HepG2 (cell line): ENCODE data around the gene HYAL2. TPM values are rescaled to one million over a fixed set of nuclear protein-coding genes. Genes with fewer than 3 reads are reported as not detected.

Experiments used
- ATAC-seq: fragments of 200-7000 bp; cut with Tn5 transposase; 3 replicates; pipeline ENCODE4 v1.9.1; 2020; ENCODE audit warnings: mild to moderate bottlenecking, moderate library complexity
- BruUV-seq: library from RNA; stranded (reverse); fragments of 400-500 nt; replicated peaks from 2 replicates; lab custom pipeline; 2021; lab: Mats Ljungman, UMichigan
- CTCF ChIA-PET: fragments of 300-600 bp; formaldehyde crosslinking; extraction: SDS; loops from one replicate; lab custom pipeline; 2021; ENCODE audit warnings: low total read pairs, inconsistent platforms, low intra/inter-chr PET ratio; lab: Yijun Ruan, JAX
- POLR2A ChIA-PET: fragments of 350-600 bp; sonication (Branson Sonifier 250); formaldehyde crosslinking; loops from one replicate; lab custom pipeline; 2020; ENCODE audit warnings: antibody characterized with exemption, inconsistent platforms; lab: Yijun Ruan, JAX
- DNase-seq: peaks from one replicate; pipeline ENCODE4 v3.0.0-alpha.2; 2015; ENCODE audit warnings: low spot score
- FAIRE-seq: peaks from 3 replicates; lab custom pipeline; 2011; peaks lifted over from hg19 to GRCh38; lab: Jason Lieb, UNC
- H2AFZ ChIP-seq: one replicate; pipeline ENCODE4 v1.6.1; 2011; ENCODE audit warnings: low read length, inconsistent platforms
- H3K27ac ChIP-seq: fragments of 300-600 bp; 3 replicates; pipeline ENCODE4 v1.8.0; 2011; ENCODE audit warnings: mixed run types, mild to moderate bottlenecking, mixed read lengths, low read length, inconsistent platforms; ENCODE audit not compliant: insufficient read depth; ENCODE audit errors: extremely low read length
- H3K27me3 ChIP-seq, 2 experiments: fragments of 200-600 bp in 1 of 2; 2 replicates in 1 of 2; 3 replicates in 1 of 2; pipeline versions ENCODE4 v1.6.0 to v1.8.0; 2011; ENCODE audit warnings: low read length in 2 of 2, mild to moderate bottlenecking in 2 of 2, moderate library complexity in 2 of 2, inconsistent platforms in 1 of 2; ENCODE audit not compliant: insufficient read depth in 2 of 2, control insufficient read depth in 1 of 2
- H3K36me3 ChIP-seq, 2 experiments: fragments of 200-600 bp in 1 of 2; replicated peaks in 1 of 2; 2 replicates in 1 of 2; 3 replicates in 1 of 2; pipeline versions ENCODE4 v1.5.1 to v1.8.0; 2011; ENCODE audit warnings: low read length in 2 of 2, inconsistent platforms in 1 of 2; ENCODE audit not compliant: insufficient read depth in 2 of 2, control insufficient read depth in 1 of 2
- H3K4me1 ChIP-seq: 2 replicates; pipeline ENCODE4 v1.5.1; 2012; ENCODE audit warnings: low read length, inconsistent platforms; ENCODE audit not compliant: insufficient read depth
- H3K4me2 ChIP-seq: 2 replicates; pipeline ENCODE4 v1.6.0; 2011; ENCODE audit warnings: low read depth, low read length, inconsistent platforms
- H3K4me3 ChIP-seq, 3 experiments: fragments of 200-600 bp in 1 of 3; sonication (generic), shearing (Covaris generic) in 1 of 3; replicated peaks in 1 of 3; 2 replicates each; pipeline ENCODE4 v1.5.1; 2011 to 2016; ENCODE audit warnings: low read length in 3 of 3, inconsistent platforms in 2 of 3, low read depth in 2 of 3, mild to moderate bottlenecking in 2 of 3, control low read depth in 1 of 3, mixed read lengths in 1 of 3; ENCODE audit not compliant: insufficient read depth in 1 of 3
- H3K79me2 ChIP-seq: one replicate; pipeline ENCODE4 v1.6.1; 2011; ENCODE audit warnings: low read length, inconsistent platforms; ENCODE audit not compliant: insufficient read depth
- H3K9ac ChIP-seq: 2 replicates; pipeline ENCODE4 v1.6.0; 2011; ENCODE audit warnings: mild to moderate bottlenecking, low read depth, low read length, inconsistent platforms; ENCODE audit not compliant: insufficient read depth
- H3K9me3 ChIP-seq: 2 replicates; pipeline ENCODE4 v1.5.1; 2012; ENCODE audit warnings: mild to moderate bottlenecking, low read length
- H4K20me1 ChIP-seq: 2 replicates; pipeline ENCODE4 v1.6.0; 2011; ENCODE audit warnings: inconsistent platforms, mild to moderate bottlenecking, low read length, moderate library complexity; ENCODE audit not compliant: insufficient read depth
- AGO2 ChIP-seq: fragments of 200-400 bp; formaldehyde crosslinking; optimal IDR thresholded peaks from 2 replicates; pipeline ENCODE3; 2017; ENCODE audit warnings: mild to moderate bottlenecking, low read depth, low read length, moderate library complexity
- AKAP8 ChIP-seq: sonication (generic); formaldehyde crosslinking; IDR thresholded peaks from 2 replicates; pipeline ENCODE4 v1.5.1; 2020; ENCODE audit warnings: mild to moderate bottlenecking, missing genetic modification reagents
- FOXK2 ChIP-seq: fragments of 450-650 bp; IDR thresholded peaks from 2 replicates; pipeline ENCODE4 v1.6.1; 2016
- NRL ChIP-seq: sonication (generic); formaldehyde crosslinking; IDR thresholded peaks from 2 replicates; pipeline ENCODE4 v1.5.0; 2020; ENCODE audit warnings: missing genetic modification reagents, mild to moderate bottlenecking, moderate library complexity, borderline replicate concordance
- PHB2 ChIP-seq: fragments of 450-650 bp; IDR thresholded peaks from 2 replicates; pipeline ENCODE4 v1.6.1; 2018; ENCODE audit not compliant: partially characterized antibody
- POLR2G ChIP-seq: fragments of 200-400 bp; formaldehyde crosslinking; IDR thresholded peaks from 2 replicates; pipeline ENCODE4 v1.6.1; 2018; ENCODE audit warnings: mild to moderate bottlenecking, low read depth, low read length, moderate library complexity
- RBM22 ChIP-seq: fragments of 200-400 bp; formaldehyde crosslinking; optimal IDR thresholded peaks from 2 replicates; pipeline ENCODE3; 2017; ENCODE audit warnings: mild to moderate bottlenecking, low read length, moderate library complexity
- TSC22D2 ChIP-seq: sonication (generic); formaldehyde crosslinking; IDR thresholded peaks from 2 replicates; pipeline ENCODE4 v1.5.1; 2020; ENCODE audit warnings: missing genetic modification reagents, mild to moderate bottlenecking, borderline replicate concordance
- ZC3H13 ChIP-seq: sonication (generic); formaldehyde crosslinking; IDR thresholded peaks from 2 replicates; pipeline ENCODE4 v1.8.1; 2023; ENCODE audit warnings: mild to moderate bottlenecking, missing genetic modification reagents, moderate library complexity
- ZNF138 ChIP-seq: sonication (generic); formaldehyde crosslinking; IDR thresholded peaks from 2 replicates; pipeline ENCODE4 v1.5.0; 2020; ENCODE audit warnings: mild to moderate bottlenecking, low read depth, missing genetic modification reagents
- ZNF563 ChIP-seq: sonication (generic); formaldehyde crosslinking; IDR thresholded peaks from 2 replicates; pipeline ENCODE4 v1.8.0; 2022; ENCODE audit warnings: mild to moderate bottlenecking, moderate library complexity, missing genetic modification reagents
- ZNF724P ChIP-seq: sonication (generic); formaldehyde crosslinking; IDR thresholded peaks from 2 replicates; pipeline ENCODE4 v1.8.0; 2022; ENCODE audit warnings: missing genetic modification reagents, borderline replicate concordance
- WGBS: methylation state at CpG from one replicate; pipeline ENCODE4 v1.1.6; 2017; ENCODE audit warnings: low lambda C conversion rate; 5-methylcytosine and 5-hydroxymethylcytosine counted together
- in situ Hi-C: cut with HindIII; loops from 2 replicates; pipeline ENCODE4 v1.10.0; 2017; ENCODE audit warnings: low pct_unique_long_range_greater_than_20kb; ENCODE audit not compliant: extremely low pct_ligation_motif_present
- intact Hi-C: fragments of 100-400 bp; cut with micrococcal nuclease; formaldehyde crosslinking; loops from one replicate; pipeline ENCODE4 v1.10.0; 2022; ENCODE audit not compliant: unreplicated experiment
- polyA plus RNA-seq, 8 experiments: library from polyadenylated mRNA; depleted of rRNA in 3 of 8; stranded (reverse) in 7 of 8; unstranded in 1 of 8; fragments of >200 nt; fragmentation: Illumina TruSeq in 4 of 8; extraction: Trizol in 4 of 8; gene quantifications; 2 replicates each; pipeline versions ENCODE4 v1.2.1 to v1.2.3, GENCODE V29; 2011 to 2016; ENCODE audit warnings: low read depth in 4 of 8, missing spikeins in 1 of 8, mixed read lengths in 1 of 8; ENCODE audit not compliant: insufficient read depth in 1 of 8
- total RNA-seq, 5 experiments: library from RNA; depleted of rRNA; stranded (reverse); fragments of >200 nt; fragmentation: Illumina TruSeq; extraction: Trizol; gene quantifications; 2 replicates each; pipeline ENCODE4 v1.2.3, GENCODE V29; 2016; ENCODE audit warnings: low read depth in 1 of 5

Gene HYAL2
- total and polyA plus RNA-seq, 2 of the 13 experiments (the other 11 are each of a cell fraction or from before 2014, with no cell fraction given), result 76.2 to 102 TPM

DNA sequence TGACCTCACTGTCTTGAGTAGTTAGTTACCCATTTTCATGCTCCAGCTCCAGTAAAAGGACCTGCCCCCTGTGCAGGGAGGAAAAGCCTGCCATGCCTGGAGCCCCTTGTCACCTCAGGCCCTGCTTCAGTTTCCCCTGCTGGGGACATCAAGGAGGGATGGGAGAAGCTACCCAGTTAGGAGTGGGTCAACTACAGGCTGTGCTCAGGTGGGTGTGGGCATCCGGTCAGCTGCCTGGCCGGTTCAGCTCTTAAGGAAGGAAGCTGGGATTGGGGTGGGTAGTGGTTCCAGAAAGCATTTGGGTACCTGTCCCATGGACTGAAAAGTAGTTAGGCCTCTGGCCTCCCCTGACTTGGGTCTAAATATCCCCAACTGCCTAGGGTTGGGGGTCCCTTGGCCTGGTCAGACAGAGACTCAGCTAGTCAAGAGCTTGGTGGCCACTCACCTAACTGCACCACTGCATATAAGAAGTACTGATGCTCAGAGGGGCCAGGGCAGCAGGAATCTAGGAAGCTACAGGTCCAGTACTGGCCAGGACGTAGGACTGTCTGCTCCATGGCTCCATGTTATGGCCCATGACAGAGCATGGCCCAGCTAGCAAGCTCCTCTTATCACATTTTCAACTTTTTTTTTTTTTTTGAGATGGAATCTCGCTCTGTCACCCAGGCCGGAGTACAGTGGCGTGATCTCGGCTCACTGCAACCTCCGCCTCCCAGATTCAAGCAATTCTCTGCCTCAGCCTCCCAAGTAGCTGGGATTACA, 43.1 kb downstream of the HYAL2 start:
- no peak for FAIRE-seq
- in situ Hi-C loops (loop anchor here (10.0 kb wide), 1 partner anchor 85 kb away; the partner anchor contains the start of gene GNAT1), intact Hi-C loops (no loop called here)
- H3K27ac ChIP-seq, result no peak overlapping the region
- TF ChIP-seq RBM22, result peak; percentile 36
- TF ChIP-seq ZC3H13, result peak; percentile 60; the same call in 1 of the 2 replicates
- TF ChIP-seq AGO2, result peak; percentile 6
- TF ChIP-seq POLR2G, result peak; percentile 14; the same call in 1 of the 2 replicates
- no peak for TF ChIP-seq ZNF138
- no peak for TF ChIP-seq ZNF724P
- 97% methylated on average over 8 of the region's 8 CpGs for WGBS
- peaks cover 31% of the 10 kb centered on the region for H3K4me1 ChIP-seq
- BruUV-seq, result no TSS peak
- DNase-seq, result no peak
- no peaks in the 10 kb centered on the region for H3K79me2 ChIP-seq
- no peaks in the 10 kb centered on the region for H3K9me3 ChIP-seq
- no peaks in the 10 kb centered on the region for H3K27me3 ChIP-seq
- H3K4me2 ChIP-seq, result no peak overlapping the region
- ATAC-seq, result peak; percentile 33
- CTCF ChIA-PET, result no interaction called here
- H4K20me1 ChIP-seq, result no peaks in the 10 kb centered on the region; the same call in 1 of the 2 replicates
- no peak overlapping the region for H3K4me3 ChIP-seq
- no peak overlapping the region for H2AFZ ChIP-seq
- H3K36me3 ChIP-seq, result peaks cover 14 to 22% of the 10 kb centered on the region in 2 experiments
- H3K9ac ChIP-seq, result no peak overlapping the region
- POLR2A ChIA-PET, result interaction anchor here (0.9 to 6.2 kb wide), 8 partner anchors 8 to 45 kb away, joined by 3 to 28 read pairs (median 5); partner anchors contain the start of genes HYAL3, IFRD2 and NAA80

DNA sequence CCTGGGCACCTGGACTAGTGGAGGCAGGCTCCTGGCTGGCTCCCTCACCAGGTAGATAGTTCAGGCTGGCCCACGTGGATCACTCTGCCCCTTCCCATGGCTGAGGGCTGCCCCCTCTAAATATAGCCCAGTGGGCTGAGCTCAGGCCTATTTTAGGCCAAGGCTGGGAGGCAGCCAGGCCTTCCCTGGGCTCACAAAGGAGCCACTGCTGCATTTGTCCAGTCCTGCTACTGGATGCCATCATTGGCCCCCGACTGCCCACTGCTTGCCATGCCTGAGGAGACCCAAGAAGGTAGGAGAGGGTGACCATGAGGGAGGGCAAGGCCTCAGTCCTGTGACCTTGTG, 43.7 kb downstream of the HYAL2 start, which contains the start of gene LSMEM2:
Gene LSMEM2 (plus strand): TSS at position 208 of the 345 bp plus-strand sequence. CDS start 27 bp downstream, at position 235.
- no peak for DNase-seq
- FAIRE-seq, result no peak
- peak; percentile 9 for ATAC-seq
- Histone ChIP-seq H3K4me1 (peaks cover 37% of the 10 kb centered on the region), H3K4me3 (no peak within 1 kb of the TSS), H3K79me2 (no peaks in the 10 kb centered on the region), H3K27ac (no peak within 1 kb of the TSS), H3K36me3 (peaks cover 14 to 28% of the 10 kb centered on the region in 2 experiments), H3K9ac (no peak within 1 kb of the TSS), H2AFZ (no peak within 1 kb of the TSS), H3K9me3 (no peaks in the 10 kb centered on the region), H4K20me1 (no peaks in the 10 kb centered on the region; the same call in 1 of the 2 replicates), H3K4me2 (no peak within 1 kb of the TSS), H3K27me3 (no peaks in the 10 kb centered on the region)
- ChIA-PET CTCF (no interaction called here), POLR2A (interaction anchor here (0.9 to 6.2 kb wide), 9 partner anchors 9 to 46 kb away, joined by 3 to 28 read pairs (median 5); partner anchors contain the start of genes HYAL3, IFRD2 and NAA80)
- intact Hi-C loops, result no loop called here
- in situ Hi-C loops, result loop anchor here (10.0 kb wide), 1 partner anchor 84 kb away; the partner anchor contains the start of gene GNAT1
- WGBS, result no CpG with 5 or more reads among the region's 2 CpGs
- peak; percentile 65 for TF ChIP-seq AGO2
- TF ChIP-seq TSC22D2, result no peak
- TF ChIP-seq ZNF563 (CRISPR knock-in tag), result 0 out of 2 replicates have a peak, but pooled peaks have one; percentile 19
- TF ChIP-seq NRL (CRISPR knock-in tag), result 0 out of 2 replicates have a peak, but pooled peaks have one; percentile 33
- no peak for TF ChIP-seq FOXK2
- peak; percentile 44; the same call in 1 of the 2 replicates for TF ChIP-seq POLR2G
- TF ChIP-seq PHB2, result no peak
- TF ChIP-seq AKAP8 (CRISPR knock-in tag), result 0 out of 2 replicates have a peak, but pooled peaks have one; percentile 44
- no TSS peak for BruUV-seq
